ENCODE data around the gene MBP. TPM values are rescaled to one million over a fixed set of nuclear protein-coding genes. Genes with fewer than 3 reads are reported as not detected.

MBP gene
- total RNA-seq, 1 donor from 2014 or later: 9.7 TPM

DNA sequence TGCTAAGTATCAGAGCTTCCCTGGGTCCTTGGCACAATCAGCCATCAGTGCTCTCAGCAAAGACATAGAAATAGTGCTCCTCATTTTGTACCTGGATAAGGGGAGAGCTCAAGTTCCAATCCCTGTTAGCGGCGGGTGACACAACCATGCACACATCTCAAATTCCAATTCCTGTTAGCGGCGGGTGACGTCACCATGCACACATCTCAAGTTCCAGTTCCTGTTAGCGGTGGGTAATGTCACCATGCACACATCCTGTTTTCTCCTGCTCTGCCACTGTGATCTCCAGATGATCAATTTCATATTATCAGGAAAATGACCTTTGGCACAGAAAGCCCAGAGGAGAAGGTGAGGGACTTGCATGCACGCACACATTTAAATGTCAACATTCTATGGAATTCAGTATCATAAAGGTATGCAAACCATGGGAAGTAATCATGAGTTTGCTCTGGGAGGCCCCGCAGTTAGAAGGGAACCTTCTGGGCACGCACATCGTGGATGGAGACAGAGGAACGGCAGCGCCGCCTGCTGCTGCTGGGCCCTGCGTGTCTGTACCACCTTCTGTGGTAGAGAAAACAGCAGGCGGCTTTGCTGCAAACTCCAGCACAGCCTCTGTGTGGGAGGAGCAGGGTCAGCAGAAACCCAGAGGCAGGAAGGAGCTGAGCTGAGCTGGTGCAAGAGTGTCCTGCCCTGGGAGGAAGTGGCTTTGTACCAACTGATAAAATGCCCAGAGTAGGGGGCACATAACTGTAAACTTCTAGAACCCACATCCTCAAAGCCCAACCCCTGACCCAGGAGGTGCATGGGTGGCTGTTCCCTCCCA, 77.8 kb downstream of the MBP start:
- peaks cover 19% of the 10 kb centered on the region for H3K27me3 Mint-ChIP-seq (ENCODE audit: unreplicated experiment)
- H3K4me3 Mint-ChIP-seq (ENCODE audit: unreplicated experiment): no peak overlapping the region
- DNase-seq (ENCODE audit: low spot score): peak; percentile 72
- H3K4me1 Mint-ChIP-seq (ENCODE audit: unreplicated experiment): peaks cover 38% of the 10 kb centered on the region
- H3K36me3 Mint-ChIP-seq (ENCODE audit: low read depth, unreplicated experiment): peaks cover 3% of the 10 kb centered on the region
- TF ChIP-seq, protein P1, sequence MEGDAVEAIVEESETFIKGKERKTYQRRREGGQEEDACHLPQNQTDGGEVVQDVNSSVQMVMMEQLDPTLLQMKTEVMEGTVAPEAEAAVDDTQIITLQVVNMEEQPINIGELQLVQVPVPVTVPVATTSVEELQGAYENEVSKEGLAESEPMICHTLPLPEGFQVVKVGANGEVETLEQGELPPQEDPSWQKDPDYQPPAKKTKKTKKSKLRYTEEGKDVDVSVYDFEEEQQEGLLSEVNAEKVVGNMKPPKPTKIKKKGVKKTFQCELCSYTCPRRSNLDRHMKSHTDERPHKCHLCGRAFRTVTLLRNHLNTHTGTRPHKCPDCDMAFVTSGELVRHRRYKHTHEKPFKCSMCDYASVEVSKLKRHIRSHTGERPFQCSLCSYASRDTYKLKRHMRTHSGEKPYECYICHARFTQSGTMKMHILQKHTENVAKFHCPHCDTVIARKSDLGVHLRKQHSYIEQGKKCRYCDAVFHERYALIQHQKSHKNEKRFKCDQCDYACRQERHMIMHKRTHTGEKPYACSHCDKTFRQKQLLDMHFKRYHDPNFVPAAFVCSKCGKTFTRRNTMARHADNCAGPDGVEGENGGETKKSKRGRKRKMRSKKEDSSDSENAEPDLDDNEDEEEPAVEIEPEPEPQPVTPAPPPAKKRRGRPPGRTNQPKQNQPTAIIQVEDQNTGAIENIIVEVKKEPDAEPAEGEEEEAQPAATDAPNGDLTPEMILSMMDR (IDR thresholded peaks at IDR 0.05; ENCODE audit: unreplicated experiment): no peak
- H3K9me3 Mint-ChIP-seq (ENCODE audit: unreplicated experiment): no peaks in the 10 kb centered on the region
- peak overlapping the region; percentile 90 for H3K27ac Mint-ChIP-seq (ENCODE audit: unreplicated experiment)

DNA sequence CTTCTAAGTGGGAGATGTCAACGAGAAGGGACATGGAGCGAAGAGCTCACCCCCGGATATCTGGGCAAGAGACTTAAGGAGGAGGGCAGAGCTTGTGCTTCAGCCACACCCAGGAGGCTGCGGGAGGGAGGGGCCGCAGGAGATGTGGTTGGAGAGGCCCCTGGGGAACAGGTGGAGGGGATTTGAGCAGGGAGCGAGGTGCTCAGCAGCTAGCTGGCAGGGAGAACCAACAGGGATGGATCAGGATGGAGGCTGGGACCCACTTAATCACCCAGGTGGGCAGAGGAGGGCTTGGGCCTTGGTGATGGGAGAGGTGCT, 78.3 kb downstream of the MBP start:
- peaks cover 19% of the 10 kb centered on the region for H3K27me3 Mint-ChIP-seq (ENCODE audit: unreplicated experiment)
- peaks cover 38% of the 10 kb centered on the region for H3K4me1 Mint-ChIP-seq (ENCODE audit: unreplicated experiment)
- H3K36me3 Mint-ChIP-seq (ENCODE audit: low read depth, unreplicated experiment): peaks cover 3% of the 10 kb centered on the region
- H3K27ac Mint-ChIP-seq (ENCODE audit: unreplicated experiment): peak overlapping the region; percentile 90
- TF ChIP-seq, protein P1 (IDR thresholded peaks at IDR 0.05; ENCODE audit: unreplicated experiment): no peak
- DNase-seq (ENCODE audit: low spot score): no peak
- H3K9me3 Mint-ChIP-seq (ENCODE audit: unreplicated experiment): no peaks in the 10 kb centered on the region
- H3K4me3 Mint-ChIP-seq (ENCODE audit: unreplicated experiment): no peak overlapping the region

DNA sequence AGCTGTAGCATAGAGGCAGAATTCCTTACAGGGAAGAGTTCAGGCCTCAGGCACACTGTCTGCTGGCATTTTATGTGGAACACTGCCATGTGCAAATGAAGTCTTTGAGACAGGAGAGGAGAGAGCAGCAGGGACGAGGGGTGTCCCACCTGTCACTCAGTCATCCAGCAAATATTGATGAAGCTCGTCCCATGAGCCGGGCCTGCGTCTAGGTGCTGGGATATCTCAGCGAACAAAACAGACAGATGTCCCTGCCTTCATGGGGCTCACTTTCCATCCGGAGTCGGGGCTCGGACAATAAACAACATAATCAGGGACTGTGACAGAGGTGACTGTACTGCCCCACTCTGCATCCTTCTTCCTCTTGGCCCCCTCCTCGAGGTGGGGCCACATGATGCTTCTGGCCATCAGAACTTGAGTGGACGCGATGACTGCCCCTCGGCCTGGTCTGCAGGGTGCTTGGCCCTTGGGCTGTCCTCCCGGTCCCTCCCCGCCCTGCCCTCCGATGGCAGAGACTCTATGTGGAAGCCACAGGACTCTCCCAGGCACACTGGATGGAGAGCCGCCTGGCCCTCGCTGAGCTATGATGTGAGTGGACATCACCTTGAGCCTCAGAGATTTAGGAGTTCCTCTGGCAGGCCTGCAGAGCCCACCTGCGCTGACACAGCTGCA, 78.8 kb downstream of the MBP start:
- Mint-ChIP-seq H3K36me3 (ENCODE audit: low read depth, unreplicated experiment) (peaks cover 3% of the 10 kb centered on the region), H3K9me3 (ENCODE audit: unreplicated experiment) (no peaks in the 10 kb centered on the region), H3K27ac (ENCODE audit: unreplicated experiment) (peak overlapping the region; percentile 90), H3K27me3 (ENCODE audit: unreplicated experiment) (peaks cover 19% of the 10 kb centered on the region), H3K4me1 (ENCODE audit: unreplicated experiment) (peaks cover 38% of the 10 kb centered on the region), H3K4me3 (ENCODE audit: unreplicated experiment) (no peak overlapping the region)
- DNase-seq (ENCODE audit: low spot score): no peak
- TF ChIP-seq, protein P1 (IDR thresholded peaks at IDR 0.05; ENCODE audit: unreplicated experiment): no peak

DNA sequence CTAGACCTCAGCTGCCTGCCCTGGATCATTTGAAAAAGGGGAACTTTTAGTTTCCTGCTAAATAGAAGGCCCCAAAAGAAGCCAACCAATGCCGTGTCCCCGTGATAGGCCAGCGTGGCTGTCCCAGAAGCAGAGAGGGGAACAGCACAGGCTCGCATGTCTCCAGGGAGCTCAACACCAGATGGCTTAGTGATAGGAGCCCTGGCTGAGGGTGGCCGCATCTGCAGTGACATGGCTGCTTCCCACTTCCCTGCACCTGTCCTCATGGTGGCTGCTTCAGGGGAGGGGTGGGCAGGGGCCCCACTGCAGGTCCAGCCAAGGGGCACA, 79.6 kb downstream of the MBP start:
- H3K9me3 Mint-ChIP-seq (ENCODE audit: unreplicated experiment): no peaks in the 10 kb centered on the region
- no peak overlapping the region for H3K27ac Mint-ChIP-seq (ENCODE audit: unreplicated experiment)
- TF ChIP-seq, protein P1 (IDR thresholded peaks at IDR 0.05; ENCODE audit: unreplicated experiment): no peak
- peaks cover 5% of the 10 kb centered on the region for H3K36me3 Mint-ChIP-seq (ENCODE audit: low read depth, unreplicated experiment)
- peaks cover 38% of the 10 kb centered on the region for H3K4me1 Mint-ChIP-seq (ENCODE audit: unreplicated experiment)
- no peak overlapping the region for H3K4me3 Mint-ChIP-seq (ENCODE audit: unreplicated experiment)
- DNase-seq (ENCODE audit: low spot score): no peak
- H3K27me3 Mint-ChIP-seq (ENCODE audit: unreplicated experiment): peaks cover 19% of the 10 kb centered on the region
